ENCODE data around the gene NRXN3.

- no peak for TF ChIP-seq POLR2A (IDR thresholded peaks at IDR 0.05)
- no peak for TF ChIP-seq CTCF (IDR thresholded peaks at IDR 0.05)
Measured at GRCh38 chr14:79342942-79343341, 1172.8 kb downstream of the NRXN3 start.

All from body of pancreas (tissue), 4 donors.